Endothelial cell of umbilical vein (primary cell): Measurements from ENCODE around the gene ANGPTL2. TPM values are rescaled to one million over a fixed set of nuclear protein-coding genes. Genes with fewer than 3 reads are reported as not detected.

Experiments used
- BruUV-seq: library from RNA; stranded (reverse); fragments of 400-500 nt; replicated peaks from 2 replicates; lab custom pipeline; 2021; lab: Mats Ljungman, UMichigan
- CTCF ChIA-PET: fragments of 300-600, 350-600 bp; sonication (Branson Sonifier 250); formaldehyde crosslinking; loops from one replicate; lab custom pipeline; 2021; ENCODE audit warnings: antibody characterized with exemption, inconsistent platforms; lab: Charles Lee
- POLR2A ChIA-PET: fragments of 300-600, 350-600 bp; sonication (Branson Sonifier 250); formaldehyde crosslinking; loops from one replicate; lab custom pipeline; 2021; ENCODE audit warnings: antibody characterized with exemption, inconsistent platforms; lab: Charles Lee
- DNase-seq: peaks from one replicate; pipeline ENCODE4 v3.0.0-alpha.2; 2011; ENCODE audit warnings: low read depth, low spot score
- FAIRE-seq: peaks from 2 replicates; lab custom pipeline; 2011; peaks lifted over from hg19 to GRCh38; lab: Jason Lieb, UNC
- H2AFZ ChIP-seq: 2 replicates; pipeline ENCODE4 v1.6.0; 2012; ENCODE audit warnings: low read depth, low read length, control low read depth, inconsistent platforms
- H3K27ac ChIP-seq: 2 replicates; pipeline ENCODE4 v1.5.1; 2011; ENCODE audit warnings: low read depth, mild to moderate bottlenecking, control low read depth, low read length, moderate library complexity; ENCODE audit not compliant: insufficient read depth
- H3K27me3 ChIP-seq, 2 experiments: 2 replicates each; pipeline versions ENCODE4 v1.6.0 to v1.6.1; 2011; ENCODE audit warnings: low read length in 2 of 2, mixed read lengths in 1 of 2; ENCODE audit not compliant: control insufficient read depth in 2 of 2, insufficient read depth in 2 of 2
- H3K36me3 ChIP-seq, 2 experiments: 2 replicates in 1 of 2; 3 replicates in 1 of 2; pipeline ENCODE4 v1.5.1; 2011; ENCODE audit warnings: low read length in 2 of 2, mild to moderate bottlenecking in 1 of 2, moderate library complexity in 1 of 2; ENCODE audit not compliant: control insufficient read depth in 2 of 2, insufficient read depth in 2 of 2; ENCODE audit errors: extremely low read depth in 1 of 2
- H3K4me1 ChIP-seq: 3 replicates; pipeline ENCODE4 v1.5.1; 2011; ENCODE audit warnings: mild to moderate bottlenecking, low read length; ENCODE audit not compliant: control insufficient read depth, insufficient read depth; ENCODE audit errors: extremely low read depth
- H3K4me2 ChIP-seq: 2 replicates; pipeline ENCODE4 v1.6.1; 2011; ENCODE audit warnings: low read length, control low read depth, mixed read lengths; ENCODE audit not compliant: insufficient read depth
- H3K4me3 ChIP-seq, 3 experiments: fragments of 200-600 bp in 1 of 3; sonication (generic), shearing (Covaris generic) in 1 of 3; replicated peaks in 1 of 3; 2 replicates each; pipeline ENCODE4 v1.5.1; 2011 to 2016; ENCODE audit warnings: control low read depth in 3 of 3, low read length in 3 of 3, mild to moderate bottlenecking in 2 of 3, inconsistent platforms in 1 of 3, low read depth in 1 of 3, moderate library complexity in 1 of 3; ENCODE audit not compliant: insufficient read depth in 1 of 3
- H3K79me2 ChIP-seq: 2 replicates; pipeline ENCODE4 v1.6.0; 2012; ENCODE audit warnings: low read length, inconsistent platforms; ENCODE audit not compliant: control insufficient read depth, insufficient read depth
- H3K9ac ChIP-seq: replicated peaks from 2 replicates; pipeline ENCODE3; 2011; ENCODE audit warnings: low read length, control low read depth; ENCODE audit not compliant: insufficient read depth; ENCODE audit errors: extremely low read depth
- H3K9me1 ChIP-seq: replicated peaks from 3 replicates; pipeline ENCODE4 v1.6.0; 2011; ENCODE audit warnings: mild to moderate bottlenecking, low read length; ENCODE audit not compliant: control insufficient read depth, insufficient read depth; ENCODE audit errors: extremely low read depth
- H3K9me3 ChIP-seq: replicated peaks from 2 replicates; pipeline ENCODE4 v1.5.1; 2012; ENCODE audit warnings: low read length, inconsistent platforms; ENCODE audit not compliant: control insufficient read depth, insufficient read depth
- H4K20me1 ChIP-seq: replicated peaks from 2 replicates; pipeline ENCODE3; 2011; ENCODE audit warnings: mild to moderate bottlenecking, low read length; ENCODE audit not compliant: control insufficient read depth, insufficient read depth; ENCODE audit errors: extremely low read depth
- EZH2 ChIP-seq: IDR thresholded peaks from 2 replicates; pipeline ENCODE4 v1.6.1; 2012; ENCODE audit warnings: borderline replicate concordance, low read depth, mild to moderate bottlenecking, moderate library complexity, low read length, inconsistent platforms; ENCODE audit not compliant: severe bottlenecking
- FOS ChIP-seq: IDR thresholded peaks from 2 replicates; pipeline ENCODE4 v1.6.1; 2011; ENCODE audit warnings: mild to moderate bottlenecking, low read length, moderate library complexity, borderline replicate concordance; ENCODE audit not compliant: insufficient read depth
- JUN ChIP-seq: IDR thresholded peaks from 2 replicates; pipeline ENCODE4 v1.6.1; 2011; ENCODE audit warnings: borderline replicate concordance, low read depth; ENCODE audit not compliant: insufficient read length, insufficient read depth
- MYC ChIP-seq: IDR thresholded peaks from one replicate; pipeline ENCODE4 v1.6.1; 2011; ENCODE audit warnings: mild to moderate bottlenecking, low read depth, low read length
- POLR2A ChIP-seq: IDR thresholded peaks from 2 replicates; pipeline ENCODE4 v1.6.1; 2012; ENCODE audit warnings: low read depth, mild to moderate bottlenecking, control low read depth, low read length
- POLR2AphosphoS5 ChIP-seq: IDR thresholded peaks from 2 replicates; pipeline ENCODE4 v1.6.1; 2012; ENCODE audit warnings: low read depth, mild to moderate bottlenecking, control low read depth, low read length, moderate library complexity; ENCODE audit not compliant: insufficient read depth
- dilution Hi-C: fragments of 300-500 bp; cut with MboI; formaldehyde crosslinking; loops from one replicate; pipeline ENCODE4 v1.15.0; 2019; ENCODE audit warnings: low sequenced_read_pairs; ENCODE audit not compliant: extremely low pct_ligation_motif_present
- intact Hi-C: fragments of 100-400 bp; cut with micrococcal nuclease; formaldehyde crosslinking; loops from one replicate; pipeline ENCODE4 v1.10.0; 2022
- polyA plus RNA-seq, 4 experiments: library from polyadenylated mRNA; depleted of rRNA in 3 of 4; stranded (reverse) in 3 of 4; unstranded in 1 of 4; fragments of >200 nt; gene quantifications; 2 replicates each; pipeline versions ENCODE4 v1.2.1 to v1.2.3, GENCODE V29; 2011 to 2012; ENCODE audit warnings: missing spikeins in 1 of 4
- total RNA-seq: library from RNA; stranded (reverse); gene quantifications from 2 replicates; pipeline ENCODE4 v1.2.3, GENCODE V29; 2021
- TF ChIP-seq, protein P1 (sequence below), 2 donors: IDR thresholded peaks; 1 replicate in 1 of 2; 2 replicates in 1 of 2; pipeline ENCODE4 v1.5.1; 2011; ENCODE audit warnings: low read length in 2 of 2, mild to moderate bottlenecking in 2 of 2, moderate library complexity in 2 of 2, control low read depth in 1 of 2, inconsistent platforms in 1 of 2, low read depth in 1 of 2; ENCODE audit not compliant: insufficient read depth in 1 of 2; ENCODE audit errors: extremely low read depth in 1 of 2

The ANGPTL2 gene
- total and polyA plus RNA-seq, 2 donors (not counting 3 experiments of a cell fraction or from before 2014, with no cell fraction given), result 15.1 to 24.5 TPM

DNA sequence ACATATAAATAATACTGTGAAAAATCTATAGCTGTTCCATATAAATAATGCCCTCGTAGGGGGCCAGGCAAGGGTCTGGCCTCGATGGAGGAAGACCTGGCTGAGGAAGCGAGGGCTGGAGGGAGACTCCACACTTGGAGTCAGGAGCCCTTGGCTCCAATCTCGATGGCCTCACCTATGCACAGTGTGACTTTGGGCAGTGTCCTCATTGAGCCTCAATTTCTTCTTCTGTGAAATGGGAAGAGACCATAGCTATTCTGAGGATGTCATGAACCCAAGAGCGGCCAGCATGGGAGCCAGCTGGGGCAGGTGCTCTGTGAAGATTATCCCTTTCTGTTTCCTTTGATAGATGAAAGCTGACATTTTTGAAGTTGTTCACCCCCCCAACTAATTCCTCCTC lies 24.8 kb downstream of the ANGPTL2 start:
- no peak overlapping the region for H3K9ac ChIP-seq
- H3K4me3 ChIP-seq, result no peak overlapping the region
- H3K4me2 ChIP-seq, result no peak overlapping the region
- DNase-seq (no peak), FAIRE-seq (no peak)
- H3K36me3 ChIP-seq, result no peaks in the 10 kb centered on the region
- TF ChIP-seq EZH2 (no peak), FOS (no peak), MYC (no peak), POLR2A (no peak), JUN (no peak), POLR2AphosphoS5 (no peak)
- TF ChIP-seq, protein P1, sequence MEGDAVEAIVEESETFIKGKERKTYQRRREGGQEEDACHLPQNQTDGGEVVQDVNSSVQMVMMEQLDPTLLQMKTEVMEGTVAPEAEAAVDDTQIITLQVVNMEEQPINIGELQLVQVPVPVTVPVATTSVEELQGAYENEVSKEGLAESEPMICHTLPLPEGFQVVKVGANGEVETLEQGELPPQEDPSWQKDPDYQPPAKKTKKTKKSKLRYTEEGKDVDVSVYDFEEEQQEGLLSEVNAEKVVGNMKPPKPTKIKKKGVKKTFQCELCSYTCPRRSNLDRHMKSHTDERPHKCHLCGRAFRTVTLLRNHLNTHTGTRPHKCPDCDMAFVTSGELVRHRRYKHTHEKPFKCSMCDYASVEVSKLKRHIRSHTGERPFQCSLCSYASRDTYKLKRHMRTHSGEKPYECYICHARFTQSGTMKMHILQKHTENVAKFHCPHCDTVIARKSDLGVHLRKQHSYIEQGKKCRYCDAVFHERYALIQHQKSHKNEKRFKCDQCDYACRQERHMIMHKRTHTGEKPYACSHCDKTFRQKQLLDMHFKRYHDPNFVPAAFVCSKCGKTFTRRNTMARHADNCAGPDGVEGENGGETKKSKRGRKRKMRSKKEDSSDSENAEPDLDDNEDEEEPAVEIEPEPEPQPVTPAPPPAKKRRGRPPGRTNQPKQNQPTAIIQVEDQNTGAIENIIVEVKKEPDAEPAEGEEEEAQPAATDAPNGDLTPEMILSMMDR (IDR thresholded peaks at IDR 0.05; ENCODE audit: extremely low read depth in 1 of 2, insufficient read depth in 1 of 2, low read depth in 1 of 2, low read length in 2 of 2), result no peak
- CTCF ChIA-PET, result interaction anchor here (2.5 kb wide), 1 partner anchor 25 kb away, joined by 7 read pairs; the partner anchor contains the start of gene ANGPTL2
- POLR2A ChIA-PET, result no interaction called here
- no peak overlapping the region for H3K27ac ChIP-seq
- dilution Hi-C loops (no loop called here), intact Hi-C loops (no loop called here)
- H3K4me1 ChIP-seq, result no peaks in the 10 kb centered on the region
- no peak overlapping the region for H2AFZ ChIP-seq
- no peaks in the 10 kb centered on the region for H3K9me1 ChIP-seq
- no peaks in the 10 kb centered on the region for H3K27me3 ChIP-seq
- H3K79me2 ChIP-seq, result no peaks in the 10 kb centered on the region
- BruUV-seq, result no TSS peak
- H4K20me1 ChIP-seq, result no peaks in the 10 kb centered on the region
- no peaks in the 10 kb centered on the region for H3K9me3 ChIP-seq
